GM12878 (cell line): ENCODE data around the gene PPP1R13L. TPM values are rescaled to one million over a fixed set of nuclear protein-coding genes. Genes with fewer than 3 reads are reported as not detected.

ENCODE experiments used
- polyA plus RNA-seq, 11 experiments: library from polyadenylated mRNA; depleted of rRNA in 4 of 11; unstranded in 6 of 11; stranded (reverse) in 5 of 11; fragments of >200 nt; fragmentation: Nextera tagmentation in 4 of 11; fragmentation: Illumina TruSeq in 1 of 11; extraction: Ambion mirVana in 4 of 11; extraction: Trizol in 1 of 11; gene quantifications; 1 replicate in 1 of 11; 2 replicates in 10 of 11; pipeline versions ENCODE4 v1.2.1 to v1.2.3, GENCODE V29; 2011 to 2016; ENCODE audit warnings: inconsistent platforms in 2 of 11, missing spikeins in 2 of 11, low read depth in 1 of 11
- total RNA-seq, 4 experiments: library from RNA; depleted of rRNA in 3 of 4; stranded (reverse); fragments of >200 nt in 3 of 4; fragmentation: Illumina TruSeq in 1 of 4; extraction: Trizol in 1 of 4; gene quantifications; 2 replicates each; pipeline versions ENCODE4 v1.2.1 to v1.2.3, GENCODE V29; 2013 to 2021
- TF ChIP-seq, protein P1 (sequence below): fragments of 450-650 bp; IDR thresholded peaks from 2 replicates; pipeline ENCODE4 v1.6.1; 2016; ENCODE audit warnings: mild to moderate bottlenecking, moderate library complexity, borderline replicate concordance
- TF ChIP-seq, protein P2 (sequence below): fragments of 450-650 bp; formaldehyde crosslinking; IDR thresholded peaks from 2 replicates; pipeline ENCODE4 v1.4.0; 2022; ENCODE audit warnings: mild to moderate bottlenecking, moderate library complexity
- TF ChIP-seq, protein P3 (sequence below): fragments of 450-650 bp; IDR thresholded peaks from 2 replicates; pipeline ENCODE4 v1.6.1; 2017; ENCODE audit warnings: mild to moderate bottlenecking

Gene PPP1R13L
- total and polyA plus RNA-seq, 10 of the 15 experiments (the other 5 are each of a cell fraction or from before 2014, with no cell fraction given) = 0.40 to 10.0 (median 2.5) TPM

DNA sequence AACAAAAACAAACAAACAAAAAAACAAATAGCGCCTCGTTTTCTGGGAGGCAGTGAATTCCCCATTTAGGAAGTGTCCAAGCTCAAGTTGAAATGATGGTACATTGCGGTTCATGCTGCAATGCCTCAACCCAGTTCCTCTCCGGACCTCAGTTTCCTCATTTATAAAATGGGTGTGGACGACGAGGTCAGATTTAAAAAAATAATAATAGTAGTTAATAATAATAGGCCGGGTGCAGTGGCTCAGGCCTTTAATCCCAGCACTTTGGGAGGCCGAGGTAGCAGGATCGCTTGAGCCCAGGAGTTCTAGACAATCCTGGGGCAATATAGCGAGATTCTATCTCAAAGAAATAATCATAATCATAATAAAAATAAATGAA, 34.3 kb upstream of the PPP1R13L start (continued):
- TF ChIP-seq, protein P1, sequence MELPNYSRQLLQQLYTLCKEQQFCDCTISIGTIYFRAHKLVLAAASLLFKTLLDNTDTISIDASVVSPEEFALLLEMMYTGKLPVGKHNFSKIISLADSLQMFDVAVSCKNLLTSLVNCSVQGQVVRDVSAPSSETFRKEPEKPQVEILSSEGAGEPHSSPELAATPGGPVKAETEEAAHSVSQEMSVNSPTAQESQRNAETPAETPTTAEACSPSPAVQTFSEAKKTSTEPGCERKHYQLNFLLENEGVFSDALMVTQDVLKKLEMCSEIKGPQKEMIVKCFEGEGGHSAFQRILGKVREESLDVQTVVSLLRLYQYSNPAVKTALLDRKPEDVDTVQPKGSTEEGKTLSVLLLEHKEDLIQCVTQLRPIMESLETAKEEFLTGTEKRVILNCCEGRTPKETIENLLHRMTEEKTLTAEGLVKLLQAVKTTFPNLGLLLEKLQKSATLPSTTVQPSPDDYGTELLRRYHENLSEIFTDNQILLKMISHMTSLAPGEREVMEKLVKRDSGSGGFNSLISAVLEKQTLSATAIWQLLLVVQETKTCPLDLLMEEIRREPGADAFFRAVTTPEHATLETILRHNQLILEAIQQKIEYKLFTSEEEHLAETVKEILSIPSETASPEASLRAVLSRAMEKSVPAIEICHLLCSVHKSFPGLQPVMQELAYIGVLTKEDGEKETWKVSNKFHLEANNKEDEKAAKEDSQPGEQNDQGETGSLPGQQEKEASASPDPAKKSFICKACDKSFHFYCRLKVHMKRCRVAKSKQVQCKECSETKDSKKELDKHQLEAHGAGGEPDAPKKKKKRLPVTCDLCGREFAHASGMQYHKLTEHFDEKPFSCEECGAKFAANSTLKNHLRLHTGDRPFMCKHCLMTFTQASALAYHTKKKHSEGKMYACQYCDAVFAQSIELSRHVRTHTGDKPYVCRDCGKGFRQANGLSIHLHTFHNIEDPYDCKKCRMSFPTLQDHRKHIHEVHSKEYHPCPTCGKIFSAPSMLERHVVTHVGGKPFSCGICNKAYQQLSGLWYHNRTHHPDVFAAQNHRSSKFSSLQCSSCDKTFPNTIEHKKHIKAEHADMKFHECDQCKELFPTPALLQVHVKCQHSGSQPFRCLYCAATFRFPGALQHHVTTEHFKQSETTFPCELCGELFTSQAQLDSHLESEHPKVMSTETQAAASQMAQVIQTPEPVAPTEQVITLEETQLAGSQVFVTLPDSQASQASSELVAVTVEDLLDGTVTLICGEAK = peak; percentile 37; the same call in 1 of the 2 replicates
- TF ChIP-seq, protein P2, sequence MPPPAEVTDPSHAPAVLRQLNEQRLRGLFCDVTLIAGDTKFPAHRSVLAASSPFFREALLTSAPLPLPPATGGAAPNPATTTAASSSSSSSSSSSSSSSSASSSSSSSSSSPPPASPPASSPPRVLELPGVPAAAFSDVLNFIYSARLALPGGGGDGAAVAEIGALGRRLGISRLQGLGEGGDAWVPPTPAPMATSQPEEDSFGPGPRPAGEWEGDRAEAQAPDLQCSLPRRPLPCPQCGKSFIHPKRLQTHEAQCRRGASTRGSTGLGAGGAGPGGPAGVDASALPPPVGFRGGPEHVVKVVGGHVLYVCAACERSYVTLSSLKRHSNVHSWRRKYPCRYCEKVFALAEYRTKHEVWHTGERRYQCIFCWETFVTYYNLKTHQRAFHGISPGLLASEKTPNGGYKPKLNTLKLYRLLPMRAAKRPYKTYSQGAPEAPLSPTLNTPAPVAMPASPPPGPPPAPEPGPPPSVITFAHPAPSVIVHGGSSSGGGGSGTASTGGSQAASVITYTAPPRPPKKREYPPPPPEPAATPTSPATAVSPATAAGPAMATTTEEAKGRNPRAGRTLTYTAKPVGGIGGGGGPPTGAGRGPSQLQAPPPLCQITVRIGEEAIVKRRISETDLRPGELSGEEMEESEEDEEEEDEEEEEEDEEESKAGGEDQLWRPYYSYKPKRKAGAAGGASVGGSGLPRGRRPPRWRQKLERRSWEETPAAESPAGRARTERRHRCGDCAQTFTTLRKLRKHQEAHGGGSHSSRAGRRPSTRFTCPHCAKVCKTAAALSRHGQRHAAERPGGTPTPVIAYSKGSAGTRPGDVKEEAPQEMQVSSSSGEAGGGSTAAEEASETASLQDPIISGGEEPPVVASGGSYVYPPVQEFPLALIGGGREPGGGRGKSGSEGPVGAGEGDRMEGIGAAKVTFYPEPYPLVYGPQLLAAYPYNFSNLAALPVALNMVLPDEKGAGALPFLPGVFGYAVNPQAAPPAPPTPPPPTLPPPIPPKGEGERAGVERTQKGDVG (CRISPR knock-in tag) = no peak
- TF ChIP-seq, protein P3, sequence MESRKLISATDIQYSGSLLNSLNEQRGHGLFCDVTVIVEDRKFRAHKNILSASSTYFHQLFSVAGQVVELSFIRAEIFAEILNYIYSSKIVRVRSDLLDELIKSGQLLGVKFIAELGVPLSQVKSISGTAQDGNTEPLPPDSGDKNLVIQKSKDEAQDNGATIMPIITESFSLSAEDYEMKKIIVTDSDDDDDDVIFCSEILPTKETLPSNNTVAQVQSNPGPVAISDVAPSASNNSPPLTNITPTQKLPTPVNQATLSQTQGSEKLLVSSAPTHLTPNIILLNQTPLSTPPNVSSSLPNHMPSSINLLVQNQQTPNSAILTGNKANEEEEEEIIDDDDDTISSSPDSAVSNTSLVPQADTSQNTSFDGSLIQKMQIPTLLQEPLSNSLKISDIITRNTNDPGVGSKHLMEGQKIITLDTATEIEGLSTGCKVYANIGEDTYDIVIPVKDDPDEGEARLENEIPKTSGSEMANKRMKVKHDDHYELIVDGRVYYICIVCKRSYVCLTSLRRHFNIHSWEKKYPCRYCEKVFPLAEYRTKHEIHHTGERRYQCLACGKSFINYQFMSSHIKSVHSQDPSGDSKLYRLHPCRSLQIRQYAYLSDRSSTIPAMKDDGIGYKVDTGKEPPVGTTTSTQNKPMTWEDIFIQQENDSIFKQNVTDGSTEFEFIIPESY = no peak
